Stimulated activated CD8-positive, alpha-beta memory T cell treated with anti-CD3 and anti-CD28 coated beads, Interleukin-12 subunit alpha, Interleukin-12 subunit beta, amount 100 ng/mL, for 24 hours (primary cell): Measurements from ENCODE around the gene GMEB2.
"Not testable (repeated sequence)": the region's sequence is repeated elsewhere in the genome, so short reads cannot be mapped to it uniquely, and the experiment has no call there.

Experiments
- DNase-seq: peaks from one replicate; pipeline ENCODE4 v3.0.0-alpha.2; 2020; ENCODE audit errors: extremely low read depth

The GMEB2 gene

GRCh38 chr20:63572071-63572787 is 54.7 kb downstream of the GMEB2 start:
- DNase-seq: no peak

- DNase-seq: not testable (repeated sequence)
Measured at GRCh38 chr20:63571087-63571478, 55.8 kb downstream of the GMEB2 start.

- DNase-seq: no peak
Measured at GRCh38 chr20:63570281-63571086, 56.4 kb downstream of the GMEB2 start.

- DNase-seq: no peak
Measured at GRCh38 chr20:63568986-63569949, 57.6 kb downstream of the GMEB2 start.

- DNase-seq: no peak
Measured at GRCh38 chr20:63568170-63568981, 58.5 kb downstream of the GMEB2 start.

GRCh38 chr20:63567386-63568169 is 59.3 kb downstream of the GMEB2 start:
- DNase-seq: no peak

GRCh38 chr20:63567136-63567385 is 59.8 kb downstream of the GMEB2 start:
- no peak for DNase-seq

GRCh38 chr20:63566395-63567135 is 60.3 kb downstream of the GMEB2 start:
- DNase-seq: no peak

- no peak for DNase-seq
Measured at GRCh38 chr20:63565699-63566335, 61.1 kb downstream of the GMEB2 start.

GRCh38 chr20:63565021-63565698 is 61.7 kb downstream of the GMEB2 start:
- no peak for DNase-seq

GRCh38 chr20:63564036-63564810 is 62.7 kb downstream of the GMEB2 start:
- no peak for DNase-seq

- DNase-seq: no peak
Measured at GRCh38 chr20:63563225-63563935, 63.5 kb downstream of the GMEB2 start.

GRCh38 chr20:63562461-63563224 is 64.3 kb downstream of the GMEB2 start:
- DNase-seq: no peak

GRCh38 chr20:63561624-63562396 is 65.1 kb downstream of the GMEB2 start:
- DNase-seq: no peak

- DNase-seq: no peak
Measured at GRCh38 chr20:63560856-63561609, 65.9 kb downstream of the GMEB2 start.
